ENCODE measurements around the gene PIH1D2. TPM values are rescaled to one million over a fixed set of nuclear protein-coding genes. Genes with fewer than 3 reads are reported as not detected.

The PIH1D2 gene
- total and polyA plus RNA-seq, 2 donors (not counting 3 experiments of a cell fraction or from before 2014, with no cell fraction given): 0.51 to 1.3 TPM

GRCh38 chr11:112062923-112063322, 10.9 kb downstream of the PIH1D2 start:
- intact Hi-C loops (cut with micrococcal nuclease): no loop called here
- H3K36me3 ChIP-seq (ENCODE audit: control insufficient read depth in 2 of 2, extremely low read depth in 1 of 2, insufficient read depth in 2 of 2, low read length in 2 of 2): peaks cover 2 to 10% of the 10 kb centered on the region in 2 experiments

More at GRCh38 chr11:112062923-112063322, 10.9 kb downstream of the PIH1D2 start:
- CTCF ChIA-PET: no interaction called here
- Histone ChIP-seq H3K9me1 (replicated peaks; ENCODE audit: control insufficient read depth, extremely low read depth, insufficient read depth, low read length) (no peaks in the 10 kb centered on the region), H3K79me2 (ENCODE audit: control insufficient read depth, insufficient read depth, low read length) (no peaks in the 10 kb centered on the region), H3K4me1 (ENCODE audit: control insufficient read depth, extremely low read depth, insufficient read depth, low read length) (peaks cover 5% of the 10 kb centered on the region), H2AFZ (ENCODE audit: low read depth, low read length) (no peak overlapping the region), H3K9me3 (replicated peaks; ENCODE audit: control insufficient read depth, insufficient read depth, low read length) (no peaks in the 10 kb centered on the region), H3K9ac (replicated peaks; ENCODE audit: extremely low read depth, insufficient read depth, low read length) (no peak overlapping the region), H4K20me1 (replicated peaks; ENCODE audit: control insufficient read depth, extremely low read depth, insufficient read depth, low read length) (no peaks in the 10 kb centered on the region), H3K4me3 (replicated peaks in 1 of 3; ENCODE audit: insufficient read depth in 1 of 3, low read depth in 1 of 3, low read length in 3 of 3) (no peak overlapping the region), H3K4me2 (ENCODE audit: insufficient read depth, low read length) (no peak overlapping the region), H3K27me3 (ENCODE audit: control insufficient read depth in 2 of 2, insufficient read depth in 2 of 2, low read length in 2 of 2) (no peaks in the 10 kb centered on the region), H3K27ac (ENCODE audit: insufficient read depth, low read depth, low read length) (no peak overlapping the region)
- dilution Hi-C loops (cut with MboI; ENCODE audit: extremely low pct_ligation_motif_present, low sequenced_read_pairs): no loop called here
- no peak for TF ChIP-seq GATA2 (IDR thresholded peaks at IDR 0.05; ENCODE audit: insufficient read depth, insufficient read length, low read depth, low read length)
- TF ChIP-seq MYC (IDR thresholded peaks at IDR 0.05; ENCODE audit: low read depth, low read length): no peak
- TF ChIP-seq FOS (IDR thresholded peaks at IDR 0.05; ENCODE audit: borderline replicate concordance, insufficient read depth, low read length): no peak
- TF ChIP-seq EZH2 (IDR thresholded peaks at IDR 0.05; ENCODE audit: borderline replicate concordance, low read depth, low read length, severe bottlenecking): no peak
- no peak for TF ChIP-seq CTCF (IDR thresholded peaks at IDR 0.05; ENCODE audit: extremely low read depth in 1 of 2, insufficient read depth in 1 of 2, low read depth in 1 of 2, low read length in 2 of 2)
- TF ChIP-seq MAX (IDR thresholded peaks at IDR 0.05; ENCODE audit: insufficient read depth, insufficient read length): no peak
- TF ChIP-seq POLR2A (IDR thresholded peaks at IDR 0.05; ENCODE audit: low read depth, low read length): no peak
- no peak for TF ChIP-seq JUN (IDR thresholded peaks at IDR 0.05; ENCODE audit: borderline replicate concordance, insufficient read depth, insufficient read length, low read depth)
- no peak for TF ChIP-seq POLR2AphosphoS5 (IDR thresholded peaks at IDR 0.05; ENCODE audit: insufficient read depth, low read depth, low read length)
- POLR2A ChIA-PET: no interaction called here
- FAIRE-seq (no peak), DNase-seq (ENCODE audit: low read depth, low spot score) (no peak)
- BruUV-seq (replicated peaks): no TSS peak

All from endothelial cell of umbilical vein (primary cell).